Measurements from ENCODE around the gene DNAH9.

- TF ChIP-seq CTCF (IDR thresholded peaks at IDR 0.05; ENCODE audit: low read depth, low read length, missing input control) (no peak), MAX (IDR thresholded peaks at IDR 0.05) (no peak), RXRA (IDR thresholded peaks at IDR 0.05) (no peak), HNF4G (IDR thresholded peaks at IDR 0.05) (no peak), REST (IDR thresholded peaks at IDR 0.05) (no peak), NR2F2 (IDR thresholded peaks at IDR 0.05) (no peak), SP1 (IDR thresholded peaks at IDR 0.05) (no peak), EGR1 (IDR thresholded peaks at IDR 0.05; ENCODE audit: low read depth in 2 of 2) (no peak), JUND (IDR thresholded peaks at IDR 0.05) (no peak), RAD21 (IDR thresholded peaks at IDR 0.05) (no peak), TAF1 (conservative IDR thresholded peaks at IDR 0.05) (no peak), HNF4A (conservative IDR thresholded peaks at IDR 0.05) (no peak), GABPA (IDR thresholded peaks at IDR 0.05 in 1 of 2, conservative IDR thresholded peaks at IDR 0.05 in 1 of 2) (peak in 1 of 2 donors; percentile 26), YY1 (IDR thresholded peaks at IDR 0.05) (no peak)
These were observed 401.4 kb downstream of the DNAH9 start for GRCh38 chr17:11999696-12000095.

All from liver (tissue), 3 donors.